H1 (cell line): ENCODE measurements around the gene PDE4D. TPM values are rescaled to one million over a fixed set of nuclear protein-coding genes. Genes with fewer than 3 reads are reported as not detected.

Source experiments
- CTCF ChIA-PET: fragments of 300-600 bp; sonication (Branson Sonifier 250); formaldehyde crosslinking; loops from one replicate; lab custom pipeline; 2021; ENCODE audit not compliant: partially characterized antibody; lab: Charles Lee
- POLR2A ChIA-PET: fragments of 300-600 bp; sonication (Branson Sonifier 250); formaldehyde crosslinking; loops from one replicate; lab custom pipeline; 2021; ENCODE audit warnings: inconsistent platforms; ENCODE audit not compliant: partially characterized antibody; lab: Charles Lee
- DNase-seq, 2 experiments: peaks; one replicate each; pipeline versions ENCODE4 v3.0.0 to v3.0.0-alpha.2; 2010 to 2022; ENCODE audit warnings: low spot score in 2 of 2, low read depth in 1 of 2, mixed read lengths in 1 of 2
- FAIRE-seq: peaks from 2 replicates; lab custom pipeline; 2011; peaks lifted over from hg19 to GRCh38; lab: Jason Lieb, UNC
- H2AFZ ChIP-seq: 2 replicates; pipeline ENCODE4 v1.8.1; 2012; ENCODE audit warnings: low read length, inconsistent platforms
- H2AK5ac ChIP-seq: 2 replicates; pipeline ENCODE4 v1.6.1; 2013; ENCODE audit warnings: low read depth, low read length
- H2BK120ac ChIP-seq: replicated peaks from 2 replicates; pipeline ENCODE3; 2013; ENCODE audit warnings: low read depth, low read length, inconsistent platforms
- H2BK12ac ChIP-seq: 2 replicates; pipeline ENCODE4 v1.6.1; 2013; ENCODE audit warnings: low read depth, low read length
- H2BK15ac ChIP-seq: 2 replicates; pipeline ENCODE4 v1.6.1; 2013; ENCODE audit warnings: low read length
- H2BK20ac ChIP-seq: 2 replicates; pipeline ENCODE4 v1.6.1; 2013; ENCODE audit warnings: low read length
- H2BK5ac ChIP-seq: 2 replicates; pipeline ENCODE4 v1.6.1; 2013; ENCODE audit warnings: low read depth, low read length
- H3K14ac ChIP-seq: 2 replicates; pipeline ENCODE4 v1.6.1; 2013; ENCODE audit warnings: inconsistent platforms; ENCODE audit not compliant: insufficient read length
- H3K18ac ChIP-seq: 2 replicates; pipeline ENCODE4 v1.6.1; 2013; ENCODE audit warnings: low read length; ENCODE audit errors: extremely low read depth
- H3K23ac ChIP-seq: 2 replicates; pipeline ENCODE4 v1.6.1; 2013; ENCODE audit warnings: inconsistent platforms; ENCODE audit not compliant: insufficient read length
- H3K23me2 ChIP-seq: 2 replicates; pipeline ENCODE4 v1.6.1; 2013; ENCODE audit warnings: low read depth, low read length
- H3K27ac ChIP-seq: 2 replicates; pipeline ENCODE4 v1.6.1; 2011; ENCODE audit warnings: low read depth, low read length, inconsistent platforms
- H3K27me3 ChIP-seq, 4 experiments: replicated peaks in 1 of 4; 1 replicate in 1 of 4; 2 replicates in 3 of 4; pipeline versions ENCODE4 v1.6.1 to v1.8.1; 2011 to 2013; ENCODE audit warnings: low read length in 3 of 4, mild to moderate bottlenecking in 3 of 4, inconsistent platforms in 2 of 4, mixed read lengths in 2 of 4, moderate library complexity in 1 of 4; ENCODE audit not compliant: control insufficient read depth in 3 of 4, insufficient read depth in 3 of 4; ENCODE audit errors: extremely low read depth in 1 of 4
- H3K36me3 ChIP-seq, 4 experiments: 2 replicates each; pipeline versions ENCODE4 v1.6.1 to v1.8.1; 2011 to 2013; ENCODE audit warnings: mild to moderate bottlenecking in 4 of 4, low read length in 3 of 4, moderate library complexity in 2 of 4, control low read depth in 1 of 4, inconsistent platforms in 1 of 4; ENCODE audit not compliant: insufficient read depth in 4 of 4, control insufficient read depth in 2 of 4
- H3K4ac ChIP-seq: replicated peaks from 2 replicates; pipeline ENCODE3; 2013; ENCODE audit warnings: low read length, low read depth, mixed read lengths, inconsistent platforms; ENCODE audit not compliant: insufficient read length
- H3K4me1 ChIP-seq, 4 experiments: replicated peaks in 1 of 4; 1 replicate in 1 of 4; 2 replicates in 3 of 4; pipeline versions ENCODE4 v1.6.1 to v1.8.1; 2011 to 2013; ENCODE audit warnings: low read length in 3 of 4, inconsistent platforms in 2 of 4, mixed read lengths in 1 of 4; ENCODE audit not compliant: insufficient read depth in 4 of 4, control insufficient read depth in 3 of 4
- H3K4me2 ChIP-seq, 2 experiments: 2 replicates each; pipeline versions ENCODE4 v1.6.1 to v1.8.1; 2011 to 2013; ENCODE audit warnings: low read depth in 2 of 2, low read length in 2 of 2, control low read depth in 1 of 2, inconsistent platforms in 1 of 2, mild to moderate bottlenecking in 1 of 2; ENCODE audit not compliant: insufficient read depth in 1 of 2
- H3K4me3 ChIP-seq, 4 experiments: fragments of 200-600, 300-600 bp in 1 of 4; sonication (generic), shearing (Covaris generic), sonication (Bioruptor Twin) in 1 of 4; 2 replicates each; pipeline versions ENCODE4 v1.5.1 to v1.8.1; 2011 to 2016; ENCODE audit warnings: low read length in 4 of 4, low read depth in 3 of 4, control low read depth in 2 of 4, inconsistent platforms in 2 of 4, mild to moderate bottlenecking in 2 of 4, mixed read lengths in 1 of 4, moderate library complexity in 1 of 4; ENCODE audit not compliant: insufficient read depth in 2 of 4; ENCODE audit errors: extremely low read depth in 1 of 4
- H3K56ac ChIP-seq: replicated peaks from 2 replicates; pipeline ENCODE3; 2013; ENCODE audit warnings: low read depth, mild to moderate bottlenecking, mixed read lengths, low read length, inconsistent platforms; ENCODE audit not compliant: insufficient read length
- H3K79me1 ChIP-seq: 2 replicates; pipeline ENCODE4 v1.6.1; 2013; ENCODE audit warnings: low read depth, low read length, control low read depth
- H3K79me2 ChIP-seq, 2 experiments: 2 replicates each; pipeline versions ENCODE4 v1.6.1 to v1.8.1; 2012 to 2013; ENCODE audit warnings: low read length in 2 of 2, mild to moderate bottlenecking in 2 of 2, inconsistent platforms in 1 of 2; ENCODE audit not compliant: insufficient read depth in 2 of 2, control insufficient read depth in 1 of 2
- H3K9ac ChIP-seq, 4 experiments: replicated peaks in 1 of 4; 1 replicate in 1 of 4; 2 replicates in 3 of 4; pipeline versions ENCODE4 v1.6.1 to v1.8.1; 2011 to 2013; ENCODE audit warnings: low read depth in 3 of 4, low read length in 3 of 4, control low read depth in 2 of 4, mild to moderate bottlenecking in 2 of 4, moderate library complexity in 2 of 4, inconsistent platforms in 1 of 4; ENCODE audit errors: extremely low read depth in 1 of 4
- H3K9me3 ChIP-seq, 2 experiments: 2 replicates each; pipeline versions ENCODE4 v1.6.1 to v1.8.1; 2012 to 2013; ENCODE audit warnings: mild to moderate bottlenecking in 2 of 2, moderate library complexity in 2 of 2, control low read depth in 1 of 2, inconsistent platforms in 1 of 2, low read depth in 1 of 2, low read length in 1 of 2, mixed read lengths in 1 of 2; ENCODE audit not compliant: insufficient read depth in 2 of 2
- H4K20me1 ChIP-seq, 2 experiments: replicated peaks in 1 of 2; 2 replicates each; pipeline versions ENCODE3 to v1.8.1; 2011 to 2013; ENCODE audit warnings: inconsistent platforms in 2 of 2, low read length in 2 of 2, mild to moderate bottlenecking in 1 of 2; ENCODE audit not compliant: insufficient read depth in 2 of 2, control insufficient read depth in 1 of 2
- H4K5ac ChIP-seq: 2 replicates; pipeline ENCODE4 v1.6.1; 2013; ENCODE audit warnings: low read length, low read depth, mixed read lengths, inconsistent platforms; ENCODE audit not compliant: insufficient read length
- H4K8ac ChIP-seq: 2 replicates; pipeline ENCODE4 v1.8.0; 2013; ENCODE audit warnings: mild to moderate bottlenecking, moderate library complexity, low read length, inconsistent platforms; ENCODE audit not compliant: insufficient read depth; ENCODE audit errors: extremely low read depth
- H4K91ac ChIP-seq: replicated peaks from 2 replicates; pipeline ENCODE3; 2013; ENCODE audit warnings: low read length, mixed read lengths, inconsistent platforms; ENCODE audit not compliant: insufficient read length
- CHD1 ChIP-seq: IDR thresholded peaks from 2 replicates; pipeline ENCODE4 v1.6.1; 2012; ENCODE audit warnings: low read depth, low read length, improper control_type of control experiment
- CHD2 ChIP-seq: IDR thresholded peaks from 2 replicates; pipeline ENCODE4 v1.6.1; 2012; ENCODE audit warnings: low read length, improper control_type of control experiment
- CREB1 ChIP-seq: IDR thresholded peaks from 2 replicates; pipeline ENCODE4 v1.6.1; 2012; ENCODE audit warnings: inconsistent platforms
- CTBP2 ChIP-seq: IDR thresholded peaks from 2 replicates; pipeline ENCODE4 v1.7.0; 2011; ENCODE audit warnings: borderline replicate concordance, mild to moderate bottlenecking, moderate library complexity, mixed read lengths, low read length; ENCODE audit not compliant: insufficient read depth, insufficient read length
- E2F6 ChIP-seq: IDR thresholded peaks from 2 replicates; pipeline ENCODE4 v1.6.1; 2012; ENCODE audit warnings: inconsistent platforms
- EZH2 ChIP-seq: fragments of 200-600 bp; sonication (generic); IDR thresholded peaks from 2 replicates; pipeline ENCODE4 v1.7.1; 2012; ENCODE audit warnings: low read depth, mild to moderate bottlenecking, moderate library complexity, low read length, inconsistent platforms; ENCODE audit not compliant: severe bottlenecking
- JUN ChIP-seq: IDR thresholded peaks from 2 replicates; pipeline ENCODE4 v1.6.1; 2011; ENCODE audit warnings: low read depth, mild to moderate bottlenecking, improper control_type of control experiment, low read length
- KDM4A ChIP-seq: IDR thresholded peaks from one replicate; pipeline ENCODE4 v1.7.1; 2012; ENCODE audit warnings: low read depth, mild to moderate bottlenecking, moderate library complexity, low read length, inconsistent platforms; ENCODE audit not compliant: severe bottlenecking
- POU5F1 ChIP-seq: IDR thresholded peaks from 2 replicates; pipeline ENCODE4 v1.6.1; 2011; ENCODE audit warnings: low read depth, mild to moderate bottlenecking, low read length, moderate library complexity
- RAD21 ChIP-seq, 2 experiments: IDR thresholded peaks in 1 of 2; conservative IDR thresholded peaks in 1 of 2; 2 replicates each; pipeline ENCODE4 v1.6.1; 2011; ENCODE audit warnings: low read depth in 2 of 2, low read length in 2 of 2, improper control_type of control experiment in 1 of 2, inconsistent platforms in 1 of 2, mild to moderate bottlenecking in 1 of 2, moderate library complexity in 1 of 2
- RBBP5 ChIP-seq: IDR thresholded peaks from 2 replicates; pipeline ENCODE4 v1.7.1; 2012; ENCODE audit warnings: low read depth, mild to moderate bottlenecking, inconsistent platforms, low read length, moderate library complexity, borderline replicate concordance
- SP4 ChIP-seq: IDR thresholded peaks from 2 replicates; pipeline ENCODE4 v1.6.1; 2012; ENCODE audit warnings: low read length, inconsistent platforms
- TAF7 ChIP-seq: optimal IDR thresholded peaks from 2 replicates; pipeline ENCODE3; 2011; ENCODE audit warnings: low read depth, mild to moderate bottlenecking, inconsistent platforms, low read length, moderate library complexity, borderline replicate concordance
- WGBS, 2 experiments: shearing (Covaris generic) in 1 of 2; methylation state at CpG; one replicate each; pipeline versions ENCODE4 v1.1.6 to v1.1.7; 2013 to 2015; ENCODE audit warnings: low lambda C conversion rate in 2 of 2, mixed read lengths in 2 of 2, inconsistent platforms in 1 of 2, low coverage in 1 of 2, missing lambda C conversion rate in 1 of 2; ENCODE audit not compliant: insufficient replicate concordance in 2 of 2, insufficient coverage in 1 of 2, insufficient read length in 1 of 2; ENCODE audit errors: extremely low coverage in 1 of 2, missing lambda C conversion rate in 1 of 2; 5-methylcytosine and 5-hydroxymethylcytosine counted together
- polyA plus RNA-seq, 7 experiments: library from polyadenylated mRNA; depleted of rRNA in 3 of 7; stranded (reverse) in 5 of 7; unstranded in 2 of 7; fragments of >200 nt in 5 of 7; fragments of 200-250 nt in 2 of 7; gene quantifications; 1 replicate in 5 of 7; 2 replicates in 1 of 7; 4 replicates in 1 of 7; pipeline versions ENCODE4 v1.2.1 to v1.2.3, GENCODE V29; 2011 to 2013; ENCODE audit warnings: missing spikeins in 2 of 7, mixed read lengths in 2 of 7
- total RNA-seq: library from RNA; stranded (reverse); fragmentation: NEBNext Ultra II Directional; extraction: Animal tissue kit (Norgen Biotek cat#: 25700); gene quantifications from 2 replicates; pipeline ENCODE4 v1.2.1, GENCODE V29; 2021
- TF ChIP-seq, protein P1 (sequence below): IDR thresholded peaks from 2 replicates; pipeline ENCODE4 v1.6.1; 2012; ENCODE audit warnings: inconsistent platforms

The PDE4D gene
- total and polyA plus RNA-seq, 2 of the 8 experiments (the other 6 are each of a cell fraction or from before 2014, with no cell fraction given) = 2.3 to 3.7 TPM

GRCh38 chr5:59577485-59577884 lies 316.0 kb downstream of the PDE4D start:
- H2AK5ac ChIP-seq = no peak overlapping the region
- no peak overlapping the region for H3K27ac ChIP-seq
- no peak overlapping the region for H2BK15ac ChIP-seq
- H3K79me1 ChIP-seq = no peaks in the 10 kb centered on the region
- H3K9ac ChIP-seq = no peak overlapping the region
- H3K4me3 ChIP-seq = no peak overlapping the region
- 96% methylated on average over 1 of the region's 1 CpG; no CpG with 5 or more reads in 1 of the 2 experiments for WGBS, 2 experiments
- H3K9me3 ChIP-seq = no peaks in the 10 kb centered on the region
- no peak overlapping the region for H3K14ac ChIP-seq
- no peak overlapping the region for H3K23ac ChIP-seq
- no peak overlapping the region for H3K4me2 ChIP-seq
- no peak overlapping the region for H2BK20ac ChIP-seq
- H3K18ac ChIP-seq = no peak overlapping the region
- H3K36me3 ChIP-seq = no peaks in the 10 kb centered on the region
- no peaks in the 10 kb centered on the region for H4K20me1 ChIP-seq
- no peak overlapping the region for H3K56ac ChIP-seq
- no peak overlapping the region for H2BK5ac ChIP-seq
- CTCF ChIA-PET = interaction anchor here (1.2 kb wide), 1 partner anchor 10 kb away, joined by 4 read pairs; no protein-coding TSS in a partner anchor
- H2BK12ac ChIP-seq = no peak overlapping the region
- no peaks in the 10 kb centered on the region for H3K23me2 ChIP-seq
- H4K5ac ChIP-seq = no peak overlapping the region
- no peak overlapping the region for H4K91ac ChIP-seq
- no peak for FAIRE-seq
- no peak overlapping the region for H3K4ac ChIP-seq
- H2BK120ac ChIP-seq = no peak overlapping the region
- no peak overlapping the region for H4K8ac ChIP-seq
- no peaks in the 10 kb centered on the region for H3K27me3 ChIP-seq
- H3K79me2 ChIP-seq = no peaks in the 10 kb centered on the region
- H3K4me1 ChIP-seq = peaks cover 0 to 2% (median 0%) of the 10 kb centered on the region in 4 experiments; a peak in 2 of 7 replicates
- POLR2A ChIA-PET = no interaction called here
- no peak overlapping the region for H2AFZ ChIP-seq
- DNase-seq = no peak
- TF ChIP-seq TAF7 (no peak), RBBP5 (no peak), CHD2 (no peak), SP4 (no peak), POU5F1 (no peak), EZH2 (no peak), JUN (no peak), KDM4A (no peak), CHD1 (no peak), E2F6 (no peak), CREB1 (no peak), CTBP2 (no peak), RAD21 (IDR thresholded peaks at IDR 0.05 in 1 of 2, conservative IDR thresholded peaks at IDR 0.05 in 1 of 2; ENCODE audit: low read depth in 2 of 2, low read length in 2 of 2) (no peak)
- TF ChIP-seq, protein P1, sequence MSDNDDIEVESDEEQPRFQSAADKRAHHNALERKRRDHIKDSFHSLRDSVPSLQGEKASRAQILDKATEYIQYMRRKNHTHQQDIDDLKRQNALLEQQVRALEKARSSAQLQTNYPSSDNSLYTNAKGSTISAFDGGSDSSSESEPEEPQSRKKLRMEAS = no peak
